ENCODE measurements around the gene FBXO38. TPM values are rescaled to one million over a fixed set of nuclear protein-coding genes. Genes with fewer than 3 reads are reported as not detected.

FBXO38 gene
- total and polyA plus RNA-seq, 2 donors (not counting 1 experiment from before 2014, with no cell fraction given) = 14.4 to 97.0 TPM

DNA sequence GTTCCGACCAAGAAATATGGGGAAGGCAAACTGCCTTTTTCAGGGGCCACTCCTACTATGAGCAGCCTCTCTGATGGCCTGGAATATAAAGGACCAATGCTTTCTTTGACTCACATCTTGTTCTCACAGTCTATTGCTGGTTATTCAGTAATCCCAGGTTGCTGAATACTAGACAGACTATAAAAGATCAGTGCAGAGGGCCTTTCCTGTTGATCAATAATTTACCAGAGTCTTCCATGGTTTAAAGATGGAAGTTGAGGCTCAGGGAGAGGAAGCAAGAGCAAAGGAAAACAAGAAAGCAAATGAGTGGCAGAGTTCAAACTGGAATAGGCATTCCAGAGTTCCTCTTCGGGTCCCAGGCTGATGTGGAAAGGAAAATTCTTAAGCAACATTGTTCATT is 62.9 kb downstream of the FBXO38 start:
- Histone ChIP-seq H3K27me3 (replicated peaks in 1 of 4; ENCODE audit: control extremely low read depth in 1 of 4, control insufficient read depth in 3 of 4, insufficient read depth in 4 of 4, low read length in 3 of 4) (no peaks in the 10 kb centered on the region), H3K27ac (ENCODE audit: low read length in 2 of 2) (no peak overlapping the region), H3K4me3 (ENCODE audit: control extremely low read depth in 1 of 5, extremely low read depth in 1 of 5, insufficient read depth in 1 of 5, low read depth in 2 of 5, low read length in 4 of 5) (no peak overlapping the region), H3K4me2 (replicated peaks; ENCODE audit: low read depth, low read length, poor library complexity, severe bottlenecking) (no peak overlapping the region), H4K20me1 (ENCODE audit: control insufficient read depth, insufficient read depth, low read length, poor library complexity, severe bottlenecking) (no peaks in the 10 kb centered on the region), H3K4me1 (ENCODE audit: control insufficient read depth in 2 of 2, insufficient read depth in 2 of 2, low read length in 2 of 2) (no peaks in the 10 kb centered on the region), H2AFZ (ENCODE audit: insufficient read depth, low read depth, low read length, poor library complexity, severe bottlenecking) (no peak overlapping the region), H3K9ac (ENCODE audit: low read length) (no peak overlapping the region), H3K79me2 (ENCODE audit: control insufficient read depth, insufficient read depth, low read length) (no peaks in the 10 kb centered on the region), H3K36me3 (replicated peaks in 1 of 2; ENCODE audit: control extremely low read depth in 1 of 2, control insufficient read depth in 1 of 2, extremely low read depth in 1 of 2, insufficient read depth in 2 of 2, low read length in 1 of 2) (peaks cover 0 to 8% of the 10 kb centered on the region in 2 experiments), H3K9me3 (ENCODE audit: control extremely low read depth in 1 of 3, control insufficient read depth in 2 of 3, insufficient read depth in 1 of 3, low read length in 2 of 3) (no peaks in the 10 kb centered on the region)
- ATAC-seq (ENCODE audit: low read depth) (no peak), DNase-seq (no peak)
- H3K27ac Mint-ChIP-seq = no peak overlapping the region
- H3K27me3 Mint-ChIP-seq = no peaks in the 10 kb centered on the region
- TF ChIP-seq EZH2 (IDR thresholded peaks at IDR 0.05; ENCODE audit: borderline replicate concordance, insufficient read depth, low read depth, low read length, poor library complexity, severe bottlenecking) = no peak
- TF ChIP-seq, protein P1, sequence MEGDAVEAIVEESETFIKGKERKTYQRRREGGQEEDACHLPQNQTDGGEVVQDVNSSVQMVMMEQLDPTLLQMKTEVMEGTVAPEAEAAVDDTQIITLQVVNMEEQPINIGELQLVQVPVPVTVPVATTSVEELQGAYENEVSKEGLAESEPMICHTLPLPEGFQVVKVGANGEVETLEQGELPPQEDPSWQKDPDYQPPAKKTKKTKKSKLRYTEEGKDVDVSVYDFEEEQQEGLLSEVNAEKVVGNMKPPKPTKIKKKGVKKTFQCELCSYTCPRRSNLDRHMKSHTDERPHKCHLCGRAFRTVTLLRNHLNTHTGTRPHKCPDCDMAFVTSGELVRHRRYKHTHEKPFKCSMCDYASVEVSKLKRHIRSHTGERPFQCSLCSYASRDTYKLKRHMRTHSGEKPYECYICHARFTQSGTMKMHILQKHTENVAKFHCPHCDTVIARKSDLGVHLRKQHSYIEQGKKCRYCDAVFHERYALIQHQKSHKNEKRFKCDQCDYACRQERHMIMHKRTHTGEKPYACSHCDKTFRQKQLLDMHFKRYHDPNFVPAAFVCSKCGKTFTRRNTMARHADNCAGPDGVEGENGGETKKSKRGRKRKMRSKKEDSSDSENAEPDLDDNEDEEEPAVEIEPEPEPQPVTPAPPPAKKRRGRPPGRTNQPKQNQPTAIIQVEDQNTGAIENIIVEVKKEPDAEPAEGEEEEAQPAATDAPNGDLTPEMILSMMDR (IDR thresholded peaks at IDR 0.05) = no peak
- H3K4me1 Mint-ChIP-seq = no peaks in the 10 kb centered on the region
- intact Hi-C loops (cut with micrococcal nuclease) = no loop called here
- CTCF ChIA-PET = interaction anchor here (2.7 kb wide), 1 partner anchor 589 kb away, joined by 24 read pairs; no protein-coding TSS in a partner anchor
- H3K9me3 Mint-ChIP-seq (ENCODE audit: insufficient read depth) = no peaks in the 10 kb centered on the region
- POLR2A ChIA-PET = no interaction called here
- no peak overlapping the region for H3K4me3 Mint-ChIP-seq
- WGBS (ENCODE audit: insufficient coverage) = 100% methylated on average over 1 of the region's 2 CpGs

DNA sequence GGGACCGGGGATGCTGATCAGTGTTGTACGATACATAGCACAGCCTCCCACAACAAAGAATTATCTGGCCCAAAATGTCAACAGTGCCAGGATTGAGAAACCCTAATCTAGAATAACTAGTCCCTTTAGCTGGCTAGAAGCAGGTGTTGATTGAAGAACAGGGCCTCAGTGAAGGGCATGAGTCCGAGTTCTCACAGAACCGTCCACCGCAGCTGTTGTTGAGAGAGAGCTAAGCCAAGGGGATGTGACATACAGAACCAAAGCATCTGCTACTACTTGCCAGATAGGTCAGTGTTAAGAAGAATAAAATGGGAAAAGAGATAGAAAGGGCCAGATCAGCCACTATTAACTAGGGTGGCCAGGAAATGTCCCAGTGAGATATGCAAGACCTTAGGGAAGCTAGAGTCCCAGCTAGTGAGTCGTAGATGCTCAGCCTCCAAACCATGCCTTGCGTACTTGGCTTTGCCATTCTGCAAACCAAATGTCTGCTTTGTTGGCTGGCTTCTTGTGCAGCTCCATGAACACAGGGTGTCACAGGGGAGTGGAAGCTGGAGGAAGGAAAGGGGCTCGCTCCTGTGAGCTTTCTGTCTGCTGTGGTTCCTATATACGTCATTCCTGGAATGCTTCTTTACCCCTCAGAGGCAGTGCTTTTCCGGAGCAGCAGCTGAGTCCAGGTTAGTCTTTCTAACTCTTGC is 68.9 kb downstream of the FBXO38 start:
- no peaks in the 10 kb centered on the region for H3K4me1 ChIP-seq (ENCODE audit: control insufficient read depth in 2 of 2, insufficient read depth in 2 of 2, low read length in 2 of 2)
- peaks cover 9% of the 10 kb centered on the region for H3K27me3 Mint-ChIP-seq
- no peaks in the 10 kb centered on the region for H3K4me1 Mint-ChIP-seq
- H3K27ac Mint-ChIP-seq = no peak overlapping the region
- H3K9me3 ChIP-seq (ENCODE audit: control extremely low read depth in 1 of 3, control insufficient read depth in 2 of 3, insufficient read depth in 1 of 3, low read length in 2 of 3) = no peaks in the 10 kb centered on the region
- TF ChIP-seq, protein P1 (IDR thresholded peaks at IDR 0.05) = no peak
- TF ChIP-seq EZH2 (IDR thresholded peaks at IDR 0.05; ENCODE audit: borderline replicate concordance, insufficient read depth, low read depth, low read length, poor library complexity, severe bottlenecking) = no peak
- H4K20me1 ChIP-seq (ENCODE audit: control insufficient read depth, insufficient read depth, low read length, poor library complexity, severe bottlenecking) = no peaks in the 10 kb centered on the region
- H3K9me3 Mint-ChIP-seq (ENCODE audit: insufficient read depth) = no peaks in the 10 kb centered on the region
- H3K9ac ChIP-seq (ENCODE audit: low read length) = no peak overlapping the region
- POLR2A ChIA-PET = no interaction called here
- no peaks in the 10 kb centered on the region for H3K79me2 ChIP-seq (ENCODE audit: control insufficient read depth, insufficient read depth, low read length)
- H3K4me3 ChIP-seq (ENCODE audit: control extremely low read depth in 1 of 5, extremely low read depth in 1 of 5, insufficient read depth in 1 of 5, low read depth in 2 of 5, low read length in 4 of 5) = no peak overlapping the region
- no peak overlapping the region for H3K27ac ChIP-seq (ENCODE audit: low read length in 2 of 2)
- WGBS (ENCODE audit: insufficient coverage) = 82% methylated on average over 7 of the region's 10 CpGs
- no peak for ATAC-seq (ENCODE audit: low read depth)
- DNase-seq = no peak
- no peaks in the 10 kb centered on the region for H3K36me3 ChIP-seq (replicated peaks in 1 of 2; ENCODE audit: control extremely low read depth in 1 of 2, control insufficient read depth in 1 of 2, extremely low read depth in 1 of 2, insufficient read depth in 2 of 2, low read length in 1 of 2)
- H3K4me3 Mint-ChIP-seq = no peak overlapping the region
- no peak overlapping the region for H3K4me2 ChIP-seq (replicated peaks; ENCODE audit: low read depth, low read length, poor library complexity, severe bottlenecking)
- CTCF ChIA-PET = interaction anchor here (1.0 to 1.7 kb wide), 2 partner anchors 8 to 22 kb away, joined by 3 to 12 read pairs; no protein-coding TSS in a partner anchor
- H2AFZ ChIP-seq (ENCODE audit: insufficient read depth, low read depth, low read length, poor library complexity, severe bottlenecking) = no peak overlapping the region
- H3K27me3 ChIP-seq (replicated peaks in 1 of 4; ENCODE audit: control extremely low read depth in 1 of 4, control insufficient read depth in 3 of 4, insufficient read depth in 4 of 4, low read length in 3 of 4) = peaks cover 0 to 8% (median 0%) of the 10 kb centered on the region in 4 experiments
- intact Hi-C loops (cut with micrococcal nuclease) = no loop called here
